Endothelial cell of umbilical vein (primary cell): Measurements from ENCODE around the gene IL1R1. TPM values are rescaled to one million over a fixed set of nuclear protein-coding genes. Genes with fewer than 3 reads are reported as not detected.

ENCODE experiments used
- BruUV-seq: library from RNA; stranded (reverse); fragments of 400-500 nt; replicated peaks from 2 replicates; lab custom pipeline; 2021; lab: Mats Ljungman, UMichigan
- CTCF ChIA-PET: fragments of 300-600, 350-600 bp; sonication (Branson Sonifier 250); formaldehyde crosslinking; loops from one replicate; lab custom pipeline; 2021; ENCODE audit warnings: antibody characterized with exemption, inconsistent platforms; lab: Charles Lee
- POLR2A ChIA-PET: fragments of 300-600, 350-600 bp; sonication (Branson Sonifier 250); formaldehyde crosslinking; loops from one replicate; lab custom pipeline; 2021; ENCODE audit warnings: antibody characterized with exemption, inconsistent platforms; lab: Charles Lee
- DNase-seq: peaks from one replicate; pipeline ENCODE4 v3.0.0-alpha.2; 2011; ENCODE audit warnings: low read depth, low spot score
- FAIRE-seq: peaks from 2 replicates; lab custom pipeline; 2011; peaks lifted over from hg19 to GRCh38; lab: Jason Lieb, UNC
- H2AFZ ChIP-seq: 2 replicates; pipeline ENCODE4 v1.6.0; 2012; ENCODE audit warnings: low read depth, low read length, control low read depth, inconsistent platforms
- H3K27ac ChIP-seq: 2 replicates; pipeline ENCODE4 v1.5.1; 2011; ENCODE audit warnings: low read depth, mild to moderate bottlenecking, control low read depth, low read length, moderate library complexity; ENCODE audit not compliant: insufficient read depth
- H3K27me3 ChIP-seq, 2 experiments: 2 replicates each; pipeline versions ENCODE4 v1.6.0 to v1.6.1; 2011; ENCODE audit warnings: low read length in 2 of 2, mixed read lengths in 1 of 2; ENCODE audit not compliant: control insufficient read depth in 2 of 2, insufficient read depth in 2 of 2
- H3K36me3 ChIP-seq, 2 experiments: 2 replicates in 1 of 2; 3 replicates in 1 of 2; pipeline ENCODE4 v1.5.1; 2011; ENCODE audit warnings: low read length in 2 of 2, mild to moderate bottlenecking in 1 of 2, moderate library complexity in 1 of 2; ENCODE audit not compliant: control insufficient read depth in 2 of 2, insufficient read depth in 2 of 2; ENCODE audit errors: extremely low read depth in 1 of 2
- H3K4me1 ChIP-seq: 3 replicates; pipeline ENCODE4 v1.5.1; 2011; ENCODE audit warnings: mild to moderate bottlenecking, low read length; ENCODE audit not compliant: control insufficient read depth, insufficient read depth; ENCODE audit errors: extremely low read depth
- H3K4me2 ChIP-seq: 2 replicates; pipeline ENCODE4 v1.6.1; 2011; ENCODE audit warnings: low read length, control low read depth, mixed read lengths; ENCODE audit not compliant: insufficient read depth
- H3K4me3 ChIP-seq, 3 experiments: fragments of 200-600 bp in 1 of 3; sonication (generic), shearing (Covaris generic) in 1 of 3; replicated peaks in 1 of 3; 2 replicates each; pipeline ENCODE4 v1.5.1; 2011 to 2016; ENCODE audit warnings: control low read depth in 3 of 3, low read length in 3 of 3, mild to moderate bottlenecking in 2 of 3, inconsistent platforms in 1 of 3, low read depth in 1 of 3, moderate library complexity in 1 of 3; ENCODE audit not compliant: insufficient read depth in 1 of 3
- H3K79me2 ChIP-seq: 2 replicates; pipeline ENCODE4 v1.6.0; 2012; ENCODE audit warnings: low read length, inconsistent platforms; ENCODE audit not compliant: control insufficient read depth, insufficient read depth
- H3K9ac ChIP-seq: replicated peaks from 2 replicates; pipeline ENCODE3; 2011; ENCODE audit warnings: low read length, control low read depth; ENCODE audit not compliant: insufficient read depth; ENCODE audit errors: extremely low read depth
- H3K9me1 ChIP-seq: replicated peaks from 3 replicates; pipeline ENCODE4 v1.6.0; 2011; ENCODE audit warnings: mild to moderate bottlenecking, low read length; ENCODE audit not compliant: control insufficient read depth, insufficient read depth; ENCODE audit errors: extremely low read depth
- H3K9me3 ChIP-seq: replicated peaks from 2 replicates; pipeline ENCODE4 v1.5.1; 2012; ENCODE audit warnings: low read length, inconsistent platforms; ENCODE audit not compliant: control insufficient read depth, insufficient read depth
- H4K20me1 ChIP-seq: replicated peaks from 2 replicates; pipeline ENCODE3; 2011; ENCODE audit warnings: mild to moderate bottlenecking, low read length; ENCODE audit not compliant: control insufficient read depth, insufficient read depth; ENCODE audit errors: extremely low read depth
- CTCF ChIP-seq, 2 donors: IDR thresholded peaks; 1 replicate in 1 of 2; 2 replicates in 1 of 2; pipeline ENCODE4 v1.5.1; 2011; ENCODE audit warnings: low read length in 2 of 2, mild to moderate bottlenecking in 2 of 2, moderate library complexity in 2 of 2, control low read depth in 1 of 2, inconsistent platforms in 1 of 2, low read depth in 1 of 2; ENCODE audit not compliant: insufficient read depth in 1 of 2; ENCODE audit errors: extremely low read depth in 1 of 2
- EZH2 ChIP-seq: IDR thresholded peaks from 2 replicates; pipeline ENCODE4 v1.6.1; 2012; ENCODE audit warnings: borderline replicate concordance, low read depth, mild to moderate bottlenecking, moderate library complexity, low read length, inconsistent platforms; ENCODE audit not compliant: severe bottlenecking
- FOS ChIP-seq: IDR thresholded peaks from 2 replicates; pipeline ENCODE4 v1.6.1; 2011; ENCODE audit warnings: mild to moderate bottlenecking, low read length, moderate library complexity, borderline replicate concordance; ENCODE audit not compliant: insufficient read depth
- GATA2 ChIP-seq: IDR thresholded peaks from 2 replicates; pipeline ENCODE4 v1.7.0; 2011; ENCODE audit warnings: low read depth, mild to moderate bottlenecking, moderate library complexity, mixed read lengths, low read length; ENCODE audit not compliant: insufficient read length, insufficient read depth
- JUN ChIP-seq: IDR thresholded peaks from 2 replicates; pipeline ENCODE4 v1.6.1; 2011; ENCODE audit warnings: borderline replicate concordance, low read depth; ENCODE audit not compliant: insufficient read length, insufficient read depth
- MAX ChIP-seq: IDR thresholded peaks from 2 replicates; pipeline ENCODE4 v1.6.1; 2011; ENCODE audit not compliant: insufficient read depth, insufficient read length
- MYC ChIP-seq: IDR thresholded peaks from one replicate; pipeline ENCODE4 v1.6.1; 2011; ENCODE audit warnings: mild to moderate bottlenecking, low read depth, low read length
- POLR2A ChIP-seq: IDR thresholded peaks from 2 replicates; pipeline ENCODE4 v1.6.1; 2012; ENCODE audit warnings: low read depth, mild to moderate bottlenecking, control low read depth, low read length
- POLR2AphosphoS5 ChIP-seq: IDR thresholded peaks from 2 replicates; pipeline ENCODE4 v1.6.1; 2012; ENCODE audit warnings: low read depth, mild to moderate bottlenecking, control low read depth, low read length, moderate library complexity; ENCODE audit not compliant: insufficient read depth
- dilution Hi-C: fragments of 300-500 bp; cut with MboI; formaldehyde crosslinking; loops from one replicate; pipeline ENCODE4 v1.15.0; 2019; ENCODE audit warnings: low sequenced_read_pairs; ENCODE audit not compliant: extremely low pct_ligation_motif_present
- intact Hi-C: fragments of 100-400 bp; cut with micrococcal nuclease; formaldehyde crosslinking; loops from one replicate; pipeline ENCODE4 v1.10.0; 2022
- polyA plus RNA-seq, 4 experiments: library from polyadenylated mRNA; depleted of rRNA in 3 of 4; stranded (reverse) in 3 of 4; unstranded in 1 of 4; fragments of >200 nt; gene quantifications; 2 replicates each; pipeline versions ENCODE4 v1.2.1 to v1.2.3, GENCODE V29; 2011 to 2012; ENCODE audit warnings: missing spikeins in 1 of 4
- total RNA-seq: library from RNA; stranded (reverse); gene quantifications from 2 replicates; pipeline ENCODE4 v1.2.3, GENCODE V29; 2021

Gene IL1R1
- total and polyA plus RNA-seq, 2 donors (not counting 3 experiments of a cell fraction or from before 2014, with no cell fraction given): 5.4 to 5.5 TPM

- POLR2A ChIA-PET: no interaction called here
- no peaks in the 10 kb centered on the region for H3K9me3 ChIP-seq
- H3K27me3 ChIP-seq: no peaks in the 10 kb centered on the region
- H3K36me3 ChIP-seq: no peaks in the 10 kb centered on the region
- no peak overlapping the region for H2AFZ ChIP-seq
- H3K9me1 ChIP-seq: no peaks in the 10 kb centered on the region
- no peak overlapping the region for H3K4me2 ChIP-seq
- BruUV-seq: no TSS peak
- dilution Hi-C loops: no loop called here
- no peak for FAIRE-seq
- H3K27ac ChIP-seq: no peak overlapping the region
- DNase-seq: no peak
- no peak for TF ChIP-seq MYC
- TF ChIP-seq POLR2A: no peak
- no peak for TF ChIP-seq CTCF (IDR thresholded peaks at IDR 0.05; ENCODE audit: extremely low read depth in 1 of 2, insufficient read depth in 1 of 2, low read depth in 1 of 2, low read length in 2 of 2)
- TF ChIP-seq GATA2: no peak
- TF ChIP-seq MAX: no peak
- TF ChIP-seq FOS: no peak
- no peak for TF ChIP-seq POLR2AphosphoS5
- no peak for TF ChIP-seq JUN
- no peak for TF ChIP-seq EZH2
- H3K4me3 ChIP-seq: no peak overlapping the region
- CTCF ChIA-PET: interaction anchor here (1.1 kb wide), 1 partner anchor 130 kb away, joined by 3 read pairs; no protein-coding TSS in a partner anchor
- no peaks in the 10 kb centered on the region for H4K20me1 ChIP-seq
- H3K4me1 ChIP-seq: peaks cover 5% of the 10 kb centered on the region
- intact Hi-C loops: no loop called here
- no peaks in the 10 kb centered on the region for H3K79me2 ChIP-seq
- H3K9ac ChIP-seq: no peak overlapping the region
Observed at GRCh38 chr2:102110171-102110570, 32.4 kb upstream of the IL1R1 start.
